Mesendoderm (in vitro differentiated cells): Measurements from ENCODE around the gene HOXC11.

ENCODE experiments used
- DNase-seq: peaks from one replicate; pipeline ENCODE4 v3.0.0; 2013
- H2AK5ac ChIP-seq: 2 replicates; pipeline ENCODE4 v1.6.1; 2013; ENCODE audit warnings: low read length, inconsistent platforms
- H2BK120ac ChIP-seq: 2 replicates; pipeline ENCODE4 v1.6.1; 2013; ENCODE audit warnings: low read depth, mild to moderate bottlenecking, low read length, moderate library complexity, mixed read lengths
- H2BK15ac ChIP-seq: replicated peaks from 2 replicates; pipeline ENCODE4 v1.6.1; 2013; ENCODE audit warnings: low read depth, mild to moderate bottlenecking, moderate library complexity
- H2BK5ac ChIP-seq: 2 replicates; pipeline ENCODE4 v1.6.1; 2013; ENCODE audit warnings: low read length, inconsistent platforms
- H3K18ac ChIP-seq: 2 replicates; pipeline ENCODE4 v1.6.1; 2013; ENCODE audit warnings: mild to moderate bottlenecking, low read length, mixed read lengths
- H3K23ac ChIP-seq: one replicate; pipeline ENCODE4 v1.6.1; 2013; ENCODE audit warnings: low read length
- H3K27ac ChIP-seq: 2 replicates; pipeline ENCODE4 v1.5.1; 2013; ENCODE audit warnings: low read depth, mild to moderate bottlenecking, inconsistent platforms, low read length, moderate library complexity
- H3K27me3 ChIP-seq: 2 replicates; pipeline ENCODE4 v1.6.1; 2013; ENCODE audit warnings: low read length, control low read depth, mild to moderate bottlenecking, inconsistent platforms; ENCODE audit not compliant: insufficient read depth, poor library complexity
- H3K36me3 ChIP-seq: 2 replicates; pipeline ENCODE4 v1.6.1; 2013; ENCODE audit warnings: low read length, inconsistent platforms; ENCODE audit not compliant: control insufficient read depth, insufficient read depth
- H3K4ac ChIP-seq: one replicate; pipeline ENCODE4 v1.6.1; 2013; ENCODE audit warnings: low read depth, mild to moderate bottlenecking, low read length, moderate library complexity
- H3K4me1 ChIP-seq: 2 replicates; pipeline ENCODE4 v1.6.1; 2013; ENCODE audit warnings: low read depth, low read length, inconsistent platforms; ENCODE audit not compliant: control insufficient read depth
- H3K4me2 ChIP-seq: 2 replicates; pipeline ENCODE4 v1.6.1; 2013; ENCODE audit warnings: low read length
- H3K4me3 ChIP-seq: 2 replicates; pipeline ENCODE4 v1.5.1; 2013; ENCODE audit warnings: mild to moderate bottlenecking, low read length
- H3K56ac ChIP-seq: one replicate; pipeline ENCODE4 v1.6.1; 2013; ENCODE audit warnings: low read length
- H3K79me1 ChIP-seq: 2 replicates; pipeline ENCODE4 v1.6.1; 2013; ENCODE audit warnings: low read length, inconsistent platforms
- H3K79me2 ChIP-seq: 2 replicates; pipeline ENCODE4 v1.6.1; 2013; ENCODE audit warnings: mild to moderate bottlenecking, low read length; ENCODE audit not compliant: control insufficient read depth, insufficient read depth
- H3K9ac ChIP-seq: 2 replicates; pipeline ENCODE4 v1.6.1; 2013; ENCODE audit warnings: low read length, inconsistent platforms
- H4K5ac ChIP-seq: one replicate; pipeline ENCODE4 v1.6.1; 2013; ENCODE audit warnings: low read length
- H4K8ac ChIP-seq: one replicate; pipeline ENCODE4 v1.6.1; 2013; ENCODE audit warnings: low read depth, mild to moderate bottlenecking, control low read depth, low read length, moderate library complexity
- WGBS: extraction: QIAGEN DNeasy Blood & Tissue Kit; methylation state at CpG from one replicate; pipeline ENCODE4 v1.1.7; 2013; ENCODE audit warnings: low lambda C conversion rate, missing lambda C conversion rate; ENCODE audit not compliant: insufficient coverage; ENCODE audit errors: extremely low coverage; 5-methylcytosine and 5-hydroxymethylcytosine counted together

Gene HOXC11

GRCh38 chr12:54008260-54008552 lies 35.3 kb downstream of the HOXC11 start:
- H3K4ac ChIP-seq: no peak overlapping the region
- no peak overlapping the region for H2BK15ac ChIP-seq
- DNase-seq: no peak
- no CpG with 5 or more reads among the region's 2 CpGs for WGBS
- no peaks in the 10 kb centered on the region for H3K79me1 ChIP-seq
- no peak overlapping the region for H3K23ac ChIP-seq
- no peak overlapping the region for H3K4me2 ChIP-seq
- no peaks in the 10 kb centered on the region for H3K79me2 ChIP-seq
- no peak overlapping the region for H3K9ac ChIP-seq
- H2BK5ac ChIP-seq: no peak overlapping the region
- H3K18ac ChIP-seq: no peak overlapping the region
- no peak overlapping the region for H4K5ac ChIP-seq
- no peak overlapping the region for H2BK120ac ChIP-seq
- no peaks in the 10 kb centered on the region for H3K36me3 ChIP-seq
- H2AK5ac ChIP-seq: no peak overlapping the region
- H3K27ac ChIP-seq: no peak overlapping the region
- no peaks in the 10 kb centered on the region for H3K4me1 ChIP-seq
- H4K8ac ChIP-seq: no peak overlapping the region
- no peak overlapping the region for H3K4me3 ChIP-seq
- peaks cover 87% of the 10 kb centered on the region for H3K27me3 ChIP-seq
- no peak overlapping the region for H3K56ac ChIP-seq

- no peak overlapping the region for H3K23ac ChIP-seq
- DNase-seq: no peak
- no peaks in the 10 kb centered on the region for H3K79me2 ChIP-seq
- no peak overlapping the region for H4K5ac ChIP-seq
- H3K9ac ChIP-seq: no peak overlapping the region
- no peak overlapping the region for H3K18ac ChIP-seq
- H3K27ac ChIP-seq: no peak overlapping the region
- H3K4me1 ChIP-seq: no peaks in the 10 kb centered on the region
- H3K79me1 ChIP-seq: no peaks in the 10 kb centered on the region
- no peak overlapping the region for H2BK120ac ChIP-seq
- no peak overlapping the region for H2AK5ac ChIP-seq
- no peak overlapping the region for H2BK15ac ChIP-seq
- no peak overlapping the region for H4K8ac ChIP-seq
- no CpG with 5 or more reads among the region's 51 CpGs for WGBS
- H2BK5ac ChIP-seq: no peak overlapping the region
- H3K27me3 ChIP-seq: peaks cover 89% of the 10 kb centered on the region
- no peak overlapping the region for H3K4ac ChIP-seq
- H3K56ac ChIP-seq: no peak overlapping the region
- no peak overlapping the region for H3K4me3 ChIP-seq
- no peak overlapping the region for H3K4me2 ChIP-seq
- no peaks in the 10 kb centered on the region for H3K36me3 ChIP-seq
Observed at GRCh38 chr12:54009171-54010052, 36.5 kb downstream of the HOXC11 start.

- Histone ChIP-seq H4K8ac (no peak overlapping the region), H2BK120ac (no peak overlapping the region), H3K4me3 (no peak overlapping the region), H3K36me3 (no peaks in the 10 kb centered on the region), H3K4me2 (no peak overlapping the region), H2BK5ac (no peak overlapping the region), H3K23ac (no peak overlapping the region), H3K79me2 (no peaks in the 10 kb centered on the region), H3K56ac (no peak overlapping the region), H2AK5ac (no peak overlapping the region), H4K5ac (no peak overlapping the region), H3K4ac (no peak overlapping the region), H3K27me3 (peaks cover 89% of the 10 kb centered on the region), H3K79me1 (no peaks in the 10 kb centered on the region), H3K9ac (no peak overlapping the region), H3K27ac (no peak overlapping the region), H3K18ac (no peak overlapping the region), H3K4me1 (no peaks in the 10 kb centered on the region), H2BK15ac (no peak overlapping the region)
- DNase-seq: no peak
- WGBS: no CpG with 5 or more reads among the region's 10 CpGs
Observed at GRCh38 chr12:54010053-54010971, 37.4 kb downstream of the HOXC11 start.

- no peaks in the 10 kb centered on the region for H3K36me3 ChIP-seq
- H3K27me3 ChIP-seq: peaks cover 91% of the 10 kb centered on the region
- no peak overlapping the region for H2BK5ac ChIP-seq
- no peaks in the 10 kb centered on the region for H3K4me1 ChIP-seq
- H4K8ac ChIP-seq: no peak overlapping the region
- H3K4me3 ChIP-seq: no peak overlapping the region
- H3K4ac ChIP-seq: no peak overlapping the region
- no peak for DNase-seq
- H2AK5ac ChIP-seq: no peak overlapping the region
- H3K56ac ChIP-seq: no peak overlapping the region
- no peak overlapping the region for H3K18ac ChIP-seq
- WGBS: no CpG with 5 or more reads among the region's 17 CpGs
- no peaks in the 10 kb centered on the region for H3K79me2 ChIP-seq
- H4K5ac ChIP-seq: no peak overlapping the region
- H3K4me2 ChIP-seq: no peak overlapping the region
- H3K23ac ChIP-seq: no peak overlapping the region
- H3K9ac ChIP-seq: no peak overlapping the region
- no peak overlapping the region for H3K27ac ChIP-seq
- H2BK120ac ChIP-seq: no peak overlapping the region
- H2BK15ac ChIP-seq: no peak overlapping the region
- H3K79me1 ChIP-seq: no peaks in the 10 kb centered on the region
Observed at GRCh38 chr12:54010972-54011664, 38.2 kb downstream of the HOXC11 start.

GRCh38 chr12:54011665-54012532 lies 39.0 kb downstream of the HOXC11 start:
- Histone ChIP-seq H3K4me3 (no peak overlapping the region), H2BK5ac (no peak overlapping the region), H2BK120ac (no peak overlapping the region), H4K8ac (no peak overlapping the region), H3K36me3 (no peaks in the 10 kb centered on the region), H3K4me1 (no peaks in the 10 kb centered on the region), H3K4ac (no peak overlapping the region), H3K9ac (no peak overlapping the region), H3K79me1 (no peaks in the 10 kb centered on the region), H3K79me2 (no peaks in the 10 kb centered on the region), H3K23ac (no peak overlapping the region), H3K4me2 (no peak overlapping the region), H3K18ac (no peak overlapping the region), H3K56ac (no peak overlapping the region), H2AK5ac (no peak overlapping the region), H3K27me3 (peaks cover 88% of the 10 kb centered on the region), H2BK15ac (no peak overlapping the region), H4K5ac (no peak overlapping the region), H3K27ac (no peak overlapping the region)
- no CpG with 5 or more reads among the region's 14 CpGs for WGBS
- DNase-seq: no peak
